HG02678 (cell line): ENCODE measurements around the gene SNPH.

Experiments used
- ATAC-seq: cut with Tn5 transposase; IDR thresholded peaks from one replicate; pipeline ENCODE4 v1.9.1; 2021; ENCODE audit warnings: mild to moderate bottlenecking, moderate library complexity; ENCODE audit not compliant: unreplicated experiment

SNPH gene

DNA sequence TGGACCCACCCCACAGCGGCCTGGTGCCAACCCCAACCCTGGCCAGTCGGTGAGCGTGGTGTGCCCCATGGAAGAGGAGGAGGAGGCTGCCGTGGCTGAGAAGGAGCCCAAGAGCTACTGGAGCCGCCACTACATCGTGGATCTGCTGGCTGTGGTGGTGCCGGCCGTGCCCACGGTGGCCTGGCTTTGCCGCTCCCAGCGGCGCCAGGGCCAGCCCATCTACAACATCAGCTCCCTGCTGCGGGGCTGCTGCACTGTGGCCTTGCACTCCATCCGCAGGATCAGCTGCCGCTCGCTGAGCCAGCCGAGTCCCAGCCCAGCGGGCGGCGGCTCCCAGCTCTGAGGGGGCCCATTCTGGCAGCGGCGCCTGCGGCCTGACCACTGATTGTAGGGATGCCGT, 39.6 kb downstream of the SNPH start:
- no peak for ATAC-seq

DNA sequence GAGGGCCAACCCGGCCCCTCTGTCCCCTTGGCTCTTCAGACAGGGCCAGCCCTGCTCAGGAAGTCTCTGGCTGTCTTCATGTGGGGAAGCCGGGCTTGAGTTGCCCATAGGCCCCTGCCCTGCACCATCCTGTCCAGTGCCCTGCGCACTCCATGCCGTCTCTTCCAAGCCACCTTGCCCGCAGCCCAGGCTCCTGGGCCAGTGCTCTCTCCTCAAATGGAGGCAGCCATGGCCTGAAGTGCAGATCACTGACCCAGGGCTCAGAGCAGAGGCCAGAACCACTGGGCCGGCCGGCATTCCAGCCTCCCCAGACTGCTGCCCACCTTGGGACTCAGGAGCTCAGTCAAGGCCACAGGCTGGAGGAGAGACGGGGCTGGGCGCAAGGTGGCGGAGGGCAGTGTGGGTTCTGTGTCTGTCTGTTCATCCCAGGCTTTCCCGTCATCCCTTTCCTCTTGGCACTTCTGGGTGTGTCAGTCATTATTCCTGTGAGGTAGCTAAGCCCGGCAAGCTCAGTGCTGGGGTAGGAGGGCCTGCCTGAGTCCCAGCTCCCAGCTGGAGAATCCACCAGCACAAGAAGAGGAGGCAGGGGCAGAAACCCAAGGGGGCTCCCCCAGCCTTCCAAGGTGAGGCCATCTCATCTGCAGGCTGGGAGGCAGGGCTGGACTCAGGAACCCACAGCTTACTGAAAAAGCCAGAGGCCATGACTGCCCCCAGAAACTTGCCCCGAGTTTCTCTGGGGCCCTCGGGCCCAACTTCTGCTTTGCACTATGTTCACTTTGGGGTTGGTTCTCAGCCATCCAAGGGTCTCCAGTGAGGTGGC, 40.4 kb downstream of the SNPH start:
- ATAC-seq: no peak

DNA sequence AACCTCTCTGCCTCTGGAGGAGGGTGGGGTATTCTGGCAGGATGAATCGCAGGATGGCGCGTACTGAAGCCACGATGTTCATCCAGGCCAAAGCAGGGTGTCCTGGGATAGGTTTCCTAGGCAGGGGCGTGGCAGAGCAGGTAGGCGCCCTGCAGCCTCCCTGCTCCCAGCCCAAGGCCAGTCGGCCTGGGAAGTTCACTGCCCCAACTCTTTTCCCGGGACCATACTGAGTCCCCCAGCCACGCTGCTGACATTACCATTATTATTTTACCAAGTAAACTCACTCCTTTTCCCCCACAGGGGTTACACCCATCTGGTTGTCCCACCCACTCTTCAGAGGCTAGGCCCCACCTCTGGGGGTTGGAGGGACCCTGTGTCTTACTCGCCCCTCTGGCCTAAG, 41.1 kb downstream of the SNPH start:
- no peak for ATAC-seq

DNA sequence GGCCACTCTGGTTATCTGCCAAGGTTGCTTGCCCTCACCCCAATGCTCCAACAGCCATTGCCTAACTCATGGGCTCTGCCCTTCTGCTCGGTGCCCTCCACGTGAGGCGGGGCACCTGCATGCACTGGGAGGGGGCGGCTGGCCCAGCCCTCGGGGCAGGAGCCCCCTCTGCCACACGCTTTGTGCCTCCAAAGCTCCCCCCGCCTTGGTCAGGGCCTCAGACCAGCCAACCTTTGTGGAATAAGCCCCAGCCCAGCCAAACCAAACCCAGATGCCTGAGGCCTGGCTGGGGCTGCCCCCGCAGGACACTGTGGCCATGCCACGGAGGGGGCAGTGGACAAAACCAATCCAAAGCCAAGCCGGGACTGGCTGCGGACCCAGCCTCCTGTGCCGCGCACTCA, 41.5 kb downstream of the SNPH start:
- ATAC-seq: no peak

DNA sequence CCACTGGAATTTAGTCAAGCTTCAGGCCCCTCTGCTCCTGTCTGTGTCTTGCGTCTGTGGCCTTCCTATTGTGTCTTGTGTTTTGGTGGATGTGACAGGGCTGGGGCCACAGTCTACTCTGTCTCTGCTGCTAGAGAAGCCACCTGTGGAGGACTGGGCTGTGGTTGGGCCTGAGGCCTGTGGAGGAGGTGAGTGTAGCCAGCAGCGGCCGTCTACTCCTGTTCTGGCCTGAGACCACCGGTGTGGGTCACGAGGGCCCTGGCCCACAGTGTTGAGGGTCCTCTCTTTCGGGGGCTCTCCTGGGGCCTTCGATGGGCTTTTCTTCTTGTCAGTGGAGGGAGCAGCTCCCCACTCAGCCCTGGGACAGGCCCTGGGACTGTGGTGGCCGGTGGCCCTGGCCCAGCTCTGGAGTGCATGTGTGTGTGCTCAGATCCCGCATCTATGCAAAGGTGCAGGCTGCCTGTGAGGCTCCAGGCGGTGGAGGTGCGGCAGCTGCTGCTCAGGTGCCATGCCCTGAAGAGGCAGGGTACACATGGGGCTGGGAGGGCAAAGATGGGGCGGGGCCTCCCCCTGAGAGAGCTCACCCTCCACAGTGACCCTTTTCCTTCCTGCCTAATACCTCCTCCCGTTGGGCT, 42.1 kb downstream of the SNPH start:
- no peak for ATAC-seq

DNA sequence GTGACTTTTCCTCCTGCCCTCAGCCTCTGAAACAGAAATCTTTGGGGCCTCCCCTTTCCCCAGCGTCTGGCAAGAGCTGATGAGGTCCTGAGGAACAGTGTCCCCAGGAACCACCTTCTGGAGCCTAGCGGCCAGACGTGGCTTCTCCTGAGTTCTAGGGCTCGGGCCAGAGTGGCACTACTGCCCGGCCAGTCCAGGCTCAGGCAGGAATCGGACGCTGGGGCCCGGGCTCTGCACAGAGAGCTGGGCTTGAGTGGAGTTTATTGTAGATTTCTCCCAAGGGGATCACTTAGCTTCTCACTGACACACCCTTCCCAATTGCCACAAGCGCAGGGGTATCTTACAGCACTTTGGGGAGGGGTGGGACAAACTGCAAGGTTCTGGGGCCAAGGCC, 42.6 kb downstream of the SNPH start:
- ATAC-seq: no peak

DNA sequence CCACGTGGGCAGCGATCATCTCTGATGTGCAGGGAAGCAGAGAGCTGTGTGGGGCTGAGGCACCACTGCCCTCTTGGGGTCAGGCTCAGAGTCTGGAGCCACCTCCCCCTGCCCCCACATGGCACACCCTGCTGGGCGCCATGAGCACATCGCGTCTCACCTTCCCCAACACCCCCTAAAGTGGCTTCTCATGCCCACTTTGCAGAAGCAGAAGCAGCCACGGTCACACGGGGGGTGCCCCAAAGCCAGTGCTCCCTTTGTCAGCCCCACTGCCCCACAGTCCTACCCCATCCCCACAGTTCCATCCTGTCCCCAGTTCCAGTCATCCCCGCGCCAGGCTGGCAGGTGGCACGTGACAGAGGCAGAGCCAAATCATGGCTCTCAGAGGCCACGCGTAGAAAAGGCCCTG, 43.3 kb downstream of the SNPH start:
- ATAC-seq: no peak

DNA sequence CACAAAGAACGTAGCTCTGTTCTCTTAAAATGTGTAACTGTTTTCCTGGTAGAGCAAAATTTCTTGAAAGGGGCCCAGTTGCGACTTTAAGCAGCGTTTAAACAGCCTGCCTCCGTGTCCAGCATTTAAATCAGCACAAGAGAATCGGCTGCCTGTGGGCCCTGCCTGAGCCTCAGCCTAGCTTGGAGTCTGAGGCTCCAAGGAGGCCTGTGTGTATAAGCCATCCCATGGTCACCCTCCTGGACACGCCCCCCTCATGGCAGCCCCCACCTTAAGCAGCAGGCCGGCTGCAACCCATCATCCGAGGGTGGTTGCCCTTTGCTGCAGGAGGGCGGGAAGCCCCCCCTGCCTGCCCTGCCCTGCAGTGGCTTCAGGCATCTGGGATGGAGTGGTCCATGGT, 44.0 kb downstream of the SNPH start:
- no peak for ATAC-seq

DNA sequence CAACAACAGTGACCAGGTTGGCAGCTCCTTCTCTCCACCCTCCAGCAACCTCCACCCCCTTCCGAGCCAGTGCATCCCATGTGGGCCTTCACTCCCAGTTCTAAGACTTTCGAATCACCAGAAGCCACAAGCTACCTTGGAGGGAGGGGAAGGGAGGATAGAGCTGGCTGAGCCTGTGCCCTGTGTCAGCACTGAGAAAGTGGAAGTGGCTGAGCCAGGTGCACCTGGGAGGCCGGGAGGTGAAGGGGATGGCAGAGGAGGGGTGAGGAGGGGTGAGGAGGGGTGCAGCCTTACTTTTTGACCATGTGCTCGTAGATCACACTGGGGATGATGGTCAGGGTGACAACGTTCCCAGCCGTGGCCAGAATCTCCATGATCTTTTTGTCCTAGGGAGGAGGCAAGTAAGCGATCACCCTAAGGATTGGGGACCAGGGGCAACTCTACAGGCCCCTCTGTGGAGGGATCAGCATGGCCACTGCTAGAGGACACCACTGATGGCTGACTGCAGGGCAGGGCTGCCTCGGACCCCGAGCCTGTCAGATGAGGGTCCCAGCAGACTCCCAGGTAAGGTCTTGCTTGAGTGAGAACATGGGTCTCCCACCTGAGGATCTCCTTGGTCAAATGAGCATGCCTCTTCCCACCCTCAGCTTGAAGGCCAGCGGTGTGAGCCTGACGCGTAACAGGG, 44.6 kb downstream of the SNPH start:
- ATAC-seq: no peak

DNA sequence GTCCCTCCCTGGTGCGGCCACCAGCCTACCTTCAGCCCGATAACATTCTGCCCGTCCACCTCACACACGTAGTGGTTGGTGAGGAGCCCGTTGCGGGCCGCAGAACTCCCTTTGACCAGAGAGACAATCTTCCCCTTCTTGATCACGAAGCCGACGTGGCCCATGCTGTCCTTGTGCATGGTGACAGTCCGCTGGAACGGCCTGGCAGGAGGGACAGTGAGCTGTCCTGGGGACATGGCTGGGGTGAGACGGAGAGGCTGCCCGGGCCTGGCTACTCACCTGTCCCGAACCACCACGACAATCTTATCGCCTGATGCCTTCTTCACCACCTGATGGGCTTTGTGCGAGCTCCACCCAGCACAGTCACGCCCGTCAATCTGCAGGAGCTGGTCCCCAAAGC, 46.2 kb downstream of the SNPH start:
- no peak for ATAC-seq

DNA sequence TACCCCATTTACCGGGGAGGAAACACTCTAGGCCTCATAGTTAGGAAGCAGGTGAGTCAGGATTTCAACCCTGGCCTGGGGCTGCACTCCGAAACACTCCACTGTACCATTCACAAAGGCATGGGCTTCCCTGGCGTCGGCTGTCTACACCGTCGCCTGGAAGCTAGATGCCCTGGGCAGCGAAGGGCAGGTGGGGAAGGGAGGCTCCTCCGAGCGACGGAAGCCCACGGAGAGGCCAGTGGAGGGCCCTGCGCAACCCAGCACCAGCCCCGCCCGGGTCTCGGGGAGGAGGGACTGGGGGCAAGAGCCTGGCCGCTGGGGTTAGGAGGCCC, 46.8 kb downstream of the SNPH start:
- no peak for ATAC-seq

DNA sequence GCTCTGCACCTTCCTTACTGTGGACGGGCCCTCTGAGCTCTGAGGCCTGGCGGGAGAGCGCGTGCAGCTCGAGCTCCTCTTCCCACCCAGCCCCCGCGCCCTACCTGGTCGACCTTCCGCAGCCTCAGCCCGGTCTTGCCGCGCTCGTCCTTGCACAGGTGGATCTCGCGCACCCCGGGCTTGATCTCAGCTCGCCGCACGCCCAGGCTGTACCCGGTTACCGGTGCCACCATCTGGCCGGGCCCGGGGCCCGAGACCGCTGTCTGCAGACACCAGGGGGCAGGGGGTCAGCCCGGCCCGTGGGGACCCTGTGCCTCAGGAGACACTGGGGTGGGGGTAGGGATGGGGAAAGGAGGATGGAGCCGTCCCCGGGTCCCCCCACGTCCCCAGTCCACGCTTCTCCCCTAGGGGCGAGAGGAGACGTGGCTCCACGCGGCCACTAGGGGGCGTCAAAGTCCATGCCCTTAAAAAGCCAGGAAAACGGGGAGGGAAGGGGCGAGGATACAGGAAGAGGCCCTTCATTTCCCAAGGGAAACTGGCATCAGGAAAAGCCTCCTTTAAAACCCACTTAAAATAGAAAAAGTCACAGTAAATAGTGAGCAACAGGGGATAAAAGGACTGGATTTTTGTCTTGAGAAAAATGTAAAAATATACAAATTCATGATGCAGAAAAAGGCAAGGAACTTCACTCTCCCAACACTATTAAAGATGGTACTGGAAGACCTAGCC, 47.3 kb downstream of the SNPH start:
- ATAC-seq: no peak

DNA sequence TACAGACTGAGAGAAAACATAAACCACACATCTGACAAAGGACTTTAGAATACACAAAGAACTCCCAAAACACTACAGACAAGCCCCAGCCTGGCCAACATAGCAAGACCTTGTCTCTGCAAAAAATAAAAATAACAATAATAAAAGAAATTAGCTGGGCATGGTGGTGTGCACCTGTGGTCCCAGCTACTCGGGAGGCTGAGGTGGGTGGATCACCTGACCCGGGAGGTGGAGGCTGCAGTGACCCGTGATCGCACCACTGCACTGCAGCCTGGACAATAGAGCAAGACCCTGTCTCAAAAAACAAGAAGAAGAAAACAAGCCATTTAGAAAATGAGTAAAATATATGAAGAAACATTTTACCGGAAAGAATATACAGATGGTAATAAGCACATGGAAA, 49.7 kb downstream of the SNPH start:
- no peak for ATAC-seq

DNA sequence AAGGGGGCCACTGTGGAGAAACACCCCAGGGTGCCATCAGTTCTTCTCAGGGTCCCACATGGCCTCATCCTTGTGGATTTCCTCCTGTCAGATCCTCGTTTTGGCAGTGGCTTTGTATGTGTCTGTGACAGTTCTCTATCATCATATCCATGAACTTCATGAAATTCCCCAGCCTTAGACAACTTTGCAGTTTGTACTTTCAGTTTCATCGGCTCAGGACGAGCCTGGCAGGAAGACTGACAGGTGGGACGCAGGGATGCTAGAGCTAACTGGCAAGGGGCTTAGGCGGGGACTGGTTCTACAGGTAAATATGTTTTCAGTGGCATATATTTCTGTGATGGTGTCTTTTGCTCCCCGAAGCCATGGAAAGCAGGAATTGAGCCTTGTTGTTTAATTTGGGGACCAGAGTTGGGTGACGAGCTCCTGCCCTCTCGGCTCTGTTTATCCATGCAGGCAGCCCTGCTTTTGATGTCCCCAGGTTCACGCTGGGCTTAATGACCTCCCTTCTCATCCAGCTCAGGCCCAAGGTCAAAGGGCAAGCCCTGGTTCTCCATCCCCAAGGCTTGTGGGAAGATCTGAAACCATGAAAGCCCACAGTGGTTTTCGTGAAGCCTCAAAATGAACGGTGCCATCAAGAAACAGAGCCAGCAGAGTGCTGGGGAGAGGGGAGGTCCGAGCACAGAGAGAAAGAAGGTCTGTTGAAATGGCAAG, 51.6 kb downstream of the SNPH start:
- no peak for ATAC-seq

DNA sequence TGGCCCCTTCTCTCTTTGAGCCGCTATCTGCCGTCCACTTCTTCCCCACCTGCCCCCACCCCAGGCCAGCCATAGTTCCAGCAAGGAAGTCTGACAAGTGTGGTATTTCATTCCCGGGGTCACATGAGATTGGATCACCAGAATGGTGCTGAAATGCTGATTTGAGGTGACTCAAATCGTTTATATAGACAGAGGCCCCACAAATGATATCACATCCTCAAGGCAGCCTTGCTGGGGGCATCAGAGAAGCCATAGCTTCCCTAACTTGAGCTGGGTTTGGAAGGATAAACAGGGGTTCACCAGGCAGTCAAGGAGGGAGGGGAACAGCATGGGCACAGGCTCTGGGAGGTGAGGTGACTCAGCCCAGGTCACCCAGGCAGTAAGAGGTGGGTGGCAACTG, 53.0 kb downstream of the SNPH start:
- ATAC-seq: no peak

DNA sequence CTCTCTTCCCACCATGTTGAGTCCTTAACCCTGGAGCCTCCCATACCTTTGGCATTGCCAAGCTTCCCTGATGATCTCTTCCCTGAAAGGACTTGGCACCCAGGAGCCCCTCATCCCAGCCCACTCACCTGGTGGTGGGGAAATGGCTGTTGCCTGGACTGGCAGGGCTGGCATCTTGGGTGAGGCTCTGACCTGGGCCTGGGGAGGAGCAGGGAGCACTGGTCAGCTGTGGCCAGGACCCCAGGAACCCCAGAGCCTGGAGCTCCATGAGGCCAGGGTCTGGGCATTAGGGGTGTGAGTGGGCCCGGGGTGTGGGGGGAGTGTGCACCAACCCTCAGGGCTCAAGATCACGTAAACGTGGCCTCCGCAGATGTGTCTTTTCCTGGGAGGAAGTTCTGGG, 53.4 kb downstream of the SNPH start:
- no peak for ATAC-seq

DNA sequence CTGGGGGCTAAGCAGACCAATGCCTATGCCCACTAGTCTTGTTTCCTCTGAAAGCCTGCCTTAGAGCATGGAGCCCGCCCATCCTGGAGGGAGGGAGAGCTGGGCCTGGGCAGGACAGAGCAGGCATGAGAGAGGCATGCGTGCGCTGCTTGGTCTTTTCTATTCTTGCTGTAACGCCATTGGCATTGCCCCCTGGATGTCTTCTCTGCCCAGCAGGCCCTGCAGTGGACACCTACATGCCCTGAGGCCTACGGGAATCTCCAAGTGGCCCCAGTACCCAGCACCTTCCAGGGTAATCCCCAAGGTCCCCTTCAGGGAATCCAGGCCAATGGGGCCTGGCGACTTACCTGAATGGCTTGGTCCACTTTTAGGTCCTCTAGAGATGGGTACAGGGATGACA, 53.9 kb downstream of the SNPH start:
- no peak for ATAC-seq

DNA sequence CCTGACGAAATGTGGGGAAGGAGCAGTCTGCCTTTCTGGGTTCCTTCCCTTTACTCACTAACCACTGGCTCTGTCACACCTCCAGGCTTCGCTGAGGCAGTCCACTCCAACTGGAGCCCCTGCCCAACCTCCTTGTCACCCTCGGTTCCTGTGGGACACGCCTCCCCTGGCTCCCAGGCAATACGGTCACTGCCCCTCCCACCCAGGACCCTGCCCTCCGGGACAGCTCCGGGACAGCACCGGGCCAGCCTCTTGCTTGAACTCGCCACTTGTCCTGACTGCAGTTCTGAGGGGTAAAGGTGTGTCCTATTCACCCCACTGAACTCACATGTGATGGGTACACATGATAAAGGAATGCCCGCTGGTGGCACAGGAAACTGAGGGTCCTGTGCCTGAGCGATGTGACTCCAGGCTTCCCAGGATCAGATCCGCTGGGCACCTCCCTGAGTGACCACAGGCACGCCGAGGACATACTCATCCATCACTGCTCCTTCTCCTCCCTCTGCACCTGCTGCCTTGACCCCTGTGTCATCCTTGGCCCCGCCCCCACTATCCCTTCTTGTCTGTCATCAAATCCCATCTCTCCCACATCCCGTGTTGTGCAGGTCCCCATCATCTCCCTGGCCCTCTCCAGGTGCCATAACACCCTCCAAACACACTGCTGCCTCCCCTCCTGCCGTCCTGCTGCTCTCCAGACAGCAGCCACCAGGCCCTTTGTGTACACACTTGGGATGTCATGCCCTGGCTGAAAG, 55.0 kb downstream of the SNPH start:
- ATAC-seq: no peak

DNA sequence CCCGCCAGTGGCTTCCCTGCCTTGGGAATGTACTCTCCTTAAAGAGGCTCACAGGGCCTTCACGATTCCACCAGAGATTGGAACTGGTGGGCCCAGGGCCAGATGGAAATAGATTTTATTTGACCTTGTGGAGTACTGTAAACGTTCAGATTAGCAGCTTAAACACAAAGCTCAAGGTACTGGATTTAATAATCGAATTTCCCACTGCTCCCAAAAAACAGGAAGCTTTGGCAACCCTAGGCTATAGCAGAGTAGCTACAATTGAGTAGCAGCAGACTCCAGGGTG, 55.5 kb downstream of the SNPH start:
- ATAC-seq: no peak

DNA sequence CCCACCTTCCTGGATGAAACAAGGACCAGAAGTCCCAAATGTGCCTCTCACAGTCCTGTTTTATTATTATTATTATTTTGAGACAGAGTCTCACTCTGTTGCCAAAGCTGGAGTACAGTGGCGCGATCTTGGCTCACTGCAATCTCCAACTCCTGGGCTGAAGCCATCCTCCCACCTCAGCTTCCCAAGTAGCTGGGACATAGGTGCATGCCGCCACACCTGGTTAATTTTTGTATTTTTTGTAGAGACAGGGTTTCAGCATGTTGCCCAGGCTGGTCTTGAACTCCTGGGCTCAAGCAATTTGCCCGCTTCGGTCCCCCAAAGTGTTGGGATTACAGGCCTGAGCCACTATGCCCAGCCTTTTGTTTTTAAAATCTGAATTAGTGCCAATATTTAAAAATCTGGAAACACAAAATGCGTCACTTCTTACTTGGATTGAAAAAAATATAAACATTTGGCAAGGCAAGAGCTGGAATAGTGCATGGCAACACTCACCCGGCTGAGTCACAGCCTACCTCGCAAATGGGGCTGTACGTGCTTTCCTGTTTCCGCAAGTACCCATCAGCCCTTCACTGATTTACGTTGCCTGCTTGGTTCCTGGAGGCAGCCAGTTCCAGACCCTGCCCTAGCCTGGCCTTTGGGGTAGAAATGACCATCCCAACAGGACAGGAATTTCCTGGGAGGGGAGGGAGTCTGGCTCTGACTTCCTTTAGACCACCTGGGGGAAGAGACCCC, 56.6 kb downstream of the SNPH start:
- ATAC-seq: no peak
